HG02973 (cell line): ENCODE results near the gene C1QTNF1.

Experiments used
- ATAC-seq: cut with Tn5 transposase; IDR thresholded peaks from one replicate; pipeline ENCODE4 v1.9.1; 2021; ENCODE audit warnings: moderate library complexity; ENCODE audit not compliant: unreplicated experiment

Gene C1QTNF1

GRCh38 chr17:78992542-78993212 lies 31.3 kb upstream of the C1QTNF1 start:
- ATAC-seq, result no peak

- ATAC-seq, result no peak
Observed at GRCh38 chr17:78993241-78993956, 30.6 kb upstream of the C1QTNF1 start.

- ATAC-seq, result no peak
Observed at GRCh38 chr17:78993981-78994671, 29.8 kb upstream of the C1QTNF1 start.

- ATAC-seq, result no peak
Observed at GRCh38 chr17:78995022-78995760, 28.8 kb upstream of the C1QTNF1 start.

GRCh38 chr17:78995761-78996451 lies 28.1 kb upstream of the C1QTNF1 start:
- ATAC-seq, result no peak

- no peak for ATAC-seq
Observed at GRCh38 chr17:78996781-78997201, 27.2 kb upstream of the C1QTNF1 start.

- ATAC-seq, result no peak
Observed at GRCh38 chr17:78997231-78997741, 26.7 kb upstream of the C1QTNF1 start.

GRCh38 chr17:78997881-78998280 lies 26.1 kb upstream of the C1QTNF1 start:
- ATAC-seq, result no peak

- no peak for ATAC-seq
Observed at GRCh38 chr17:78998311-78999055, 25.5 kb upstream of the C1QTNF1 start.

- no peak for ATAC-seq
Observed at GRCh38 chr17:78999056-78999768, 24.8 kb upstream of the C1QTNF1 start.

- no peak for ATAC-seq
Observed at GRCh38 chr17:78999947-79000395, 24.0 kb upstream of the C1QTNF1 start.

- ATAC-seq, result no peak
Observed at GRCh38 chr17:79000396-79001189, 23.4 kb upstream of the C1QTNF1 start.

GRCh38 chr17:79001190-79002020 lies 22.6 kb upstream of the C1QTNF1 start:
- ATAC-seq, result no peak

- ATAC-seq, result no peak
Observed at GRCh38 chr17:79002291-79002690, 21.7 kb upstream of the C1QTNF1 start.

GRCh38 chr17:79002796-79003593 lies 21.0 kb upstream of the C1QTNF1 start:
- ATAC-seq, result no peak

- ATAC-seq, result no peak
Observed at GRCh38 chr17:79003661-79004411, 20.1 kb upstream of the C1QTNF1 start.
